CD4-positive, alpha-beta T cell treated with Interleukin-6 for 4 hours (primary cell): ENCODE measurements around the gene SHROOM1.

ENCODE experiments used
- DNase-seq: peaks from one replicate; pipeline ENCODE4 v3.0.0-alpha.2; 2020; ENCODE audit warnings: mixed read lengths

The SHROOM1 gene

DNA sequence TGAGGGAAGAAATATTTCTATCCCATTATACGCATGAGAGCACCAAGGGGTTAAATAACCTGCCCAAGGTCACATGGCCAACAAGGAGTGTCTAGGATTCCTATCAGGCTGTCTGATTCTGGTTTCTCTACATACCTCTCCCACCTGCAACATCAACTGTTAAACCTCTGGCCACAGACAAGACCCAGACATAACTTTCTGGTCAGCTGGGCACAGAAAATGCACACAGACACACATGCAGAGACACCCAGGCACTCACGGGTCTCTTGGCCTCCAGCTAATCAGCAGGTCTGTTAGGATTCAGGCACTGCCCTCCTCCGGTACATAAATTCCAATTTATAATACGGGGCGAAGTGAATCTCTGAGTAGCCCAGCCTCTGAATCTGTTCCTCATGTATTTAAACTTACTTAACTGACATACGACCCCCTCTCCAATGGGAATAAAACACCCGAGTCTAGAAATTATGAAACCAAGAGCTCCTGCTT is 54.9 kb downstream of the SHROOM1 start:
- no peak for DNase-seq

DNA sequence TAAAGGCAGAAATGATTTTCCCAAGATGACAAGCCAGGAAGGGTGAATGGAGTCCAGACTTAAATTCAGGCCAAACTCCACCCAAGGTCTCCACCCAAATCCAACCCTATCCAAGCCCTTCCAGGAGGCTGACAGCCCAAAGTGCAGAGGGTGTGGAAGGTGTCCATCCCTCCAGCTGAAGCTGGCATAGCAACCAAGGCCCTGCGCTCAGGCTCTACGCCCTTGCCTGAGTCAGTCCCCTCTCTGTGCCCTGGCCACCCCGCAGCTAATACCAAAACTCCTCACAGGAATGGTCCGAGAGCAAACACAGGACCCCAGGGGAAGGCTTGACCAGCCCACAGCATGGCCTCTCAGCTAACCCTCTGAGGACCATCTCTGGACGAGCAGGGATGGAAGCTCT is 55.6 kb downstream of the SHROOM1 start:
- no peak for DNase-seq

DNA sequence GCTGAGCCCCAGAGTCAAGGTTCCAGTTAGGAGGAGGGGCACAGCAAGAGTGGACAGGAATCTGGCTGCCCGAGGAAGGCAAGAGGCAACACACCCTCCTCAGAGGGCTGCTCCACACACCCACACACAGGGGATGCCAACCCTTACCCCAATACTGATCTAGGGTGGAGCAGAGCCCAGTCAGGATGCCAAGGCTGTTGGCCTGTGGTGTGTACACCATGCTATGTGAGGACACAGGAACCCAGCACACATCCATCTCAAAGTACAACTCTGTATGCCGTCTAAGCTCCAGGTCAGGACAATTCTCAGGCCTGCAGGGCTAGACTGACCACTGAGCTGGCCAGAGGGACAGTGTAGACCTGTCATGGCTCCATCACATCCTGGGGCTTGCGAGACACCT is 56.0 kb downstream of the SHROOM1 start:
- DNase-seq, result no peak

DNA sequence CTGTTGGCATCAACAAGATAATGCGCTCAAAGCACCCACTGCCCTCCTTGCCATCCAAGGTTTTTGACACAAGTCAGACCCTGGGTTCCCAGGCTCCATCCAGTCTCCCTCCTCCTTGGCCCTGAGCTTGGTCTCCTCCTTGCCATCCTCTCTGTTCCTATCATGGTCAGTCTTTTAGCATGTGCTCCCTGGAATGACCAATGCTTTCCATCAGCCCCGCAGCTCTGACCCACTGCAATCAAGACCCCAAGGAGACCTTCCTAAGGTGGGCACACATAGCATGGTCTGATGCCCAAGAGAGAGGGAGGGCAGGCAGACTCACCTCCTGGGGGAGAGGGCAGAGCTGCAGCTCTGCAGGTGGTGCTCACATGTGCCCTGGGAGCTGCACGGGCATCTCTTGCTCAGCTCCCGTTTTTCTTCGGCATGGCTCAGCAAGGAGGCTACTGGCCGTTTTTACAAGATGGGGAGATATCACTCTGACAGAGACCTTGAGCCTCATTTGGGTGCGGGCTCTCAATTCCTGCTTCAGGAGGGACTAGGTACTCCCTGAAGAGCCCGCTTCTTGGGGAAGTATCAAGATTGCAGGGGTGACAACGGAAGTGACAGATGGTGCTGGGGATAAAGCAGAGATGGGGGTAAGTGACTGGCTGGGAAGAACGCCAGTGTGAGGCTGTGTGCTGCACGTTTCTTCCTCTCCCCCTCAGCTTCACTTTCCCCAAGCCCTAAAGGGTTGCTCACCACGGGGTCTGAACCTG is 56.7 kb downstream of the SHROOM1 start:
- DNase-seq, result no peak

DNA sequence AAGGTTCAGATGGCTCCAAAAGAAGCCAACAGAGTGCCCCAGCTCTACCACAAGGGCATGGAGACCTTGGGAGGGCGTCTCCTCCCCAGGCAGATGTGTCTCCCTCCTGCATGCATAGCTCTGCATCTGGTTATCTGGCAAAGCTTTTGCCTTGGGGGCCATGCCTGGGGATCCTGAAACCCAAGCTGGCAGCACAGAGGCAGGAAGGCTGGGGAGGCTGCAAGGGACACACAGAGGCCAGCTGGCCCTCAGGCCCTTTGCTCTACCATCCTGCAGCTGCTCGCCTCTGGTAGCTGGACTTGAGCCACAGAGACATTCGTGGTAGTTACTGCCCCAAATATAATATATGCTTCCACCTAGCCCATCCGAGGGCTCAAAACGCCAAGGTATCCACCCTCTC is 57.3 kb downstream of the SHROOM1 start:
- no peak for DNase-seq

DNA sequence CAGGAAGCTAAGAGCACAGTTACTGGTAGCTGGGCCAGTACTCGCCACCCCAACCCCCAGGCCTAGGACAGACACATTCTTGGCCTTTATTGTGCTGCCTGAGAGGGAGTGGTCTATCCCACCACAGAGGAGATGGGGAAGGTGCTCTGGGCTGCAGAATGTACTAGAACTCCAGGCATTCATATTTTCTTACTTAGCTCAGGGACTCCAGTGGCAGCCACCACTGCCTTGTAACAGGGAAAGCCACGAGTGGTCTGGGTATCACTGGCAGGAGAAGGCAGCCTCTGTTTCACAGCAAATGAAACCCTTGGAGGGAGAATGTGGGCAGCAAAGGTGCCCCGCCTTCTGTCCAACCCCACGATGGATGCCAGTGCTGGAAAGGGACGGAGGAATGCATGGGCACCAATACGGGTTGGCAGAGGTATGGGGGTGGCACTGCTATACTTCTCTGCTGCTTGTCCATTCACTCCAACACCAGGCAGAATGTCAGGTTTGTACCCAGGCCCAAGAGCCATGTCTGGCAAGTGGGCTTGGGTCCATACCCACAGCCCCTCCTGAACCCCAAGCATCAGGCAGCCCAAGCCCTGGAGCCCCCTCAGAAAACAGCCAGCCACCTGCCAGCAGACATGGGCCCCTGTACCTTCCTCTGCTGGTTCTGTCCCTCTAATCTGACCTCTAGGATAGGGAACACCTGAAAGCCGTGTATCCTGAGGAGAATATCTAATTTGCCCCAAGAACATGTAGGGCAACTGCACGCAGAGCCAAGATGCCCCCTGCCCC is 58.0 kb downstream of the SHROOM1 start:
- no peak for DNase-seq
